ENCODE data around the gene LRRC26.

DNA sequence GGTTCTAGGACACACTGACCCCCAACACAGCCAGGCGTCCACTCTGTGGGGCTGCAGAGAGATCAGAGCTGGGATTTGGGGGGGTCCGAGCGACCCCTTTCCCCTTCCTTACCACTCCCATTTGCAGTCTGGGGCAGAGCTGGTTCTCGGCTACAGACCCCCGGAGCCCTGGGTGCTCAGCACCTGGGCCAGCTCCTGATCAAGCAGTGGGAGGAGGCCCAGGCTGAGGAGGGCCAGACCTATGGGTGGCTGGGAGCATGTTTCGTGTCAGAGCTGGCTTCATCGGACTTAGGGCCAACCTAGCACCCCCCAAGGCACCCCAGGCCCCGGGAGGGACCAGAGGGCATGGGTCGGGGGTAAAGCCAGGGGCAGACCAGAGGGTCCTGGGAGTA is 23.3 kb downstream of the LRRC26 start:
- TF ChIP-seq CBX5 (CRISPR knock-in tag; IDR thresholded peaks at IDR 0.05; ENCODE audit: borderline replicate concordance): no peak
- TF ChIP-seq, protein P1, sequence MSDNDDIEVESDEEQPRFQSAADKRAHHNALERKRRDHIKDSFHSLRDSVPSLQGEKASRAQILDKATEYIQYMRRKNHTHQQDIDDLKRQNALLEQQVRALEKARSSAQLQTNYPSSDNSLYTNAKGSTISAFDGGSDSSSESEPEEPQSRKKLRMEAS (IDR thresholded peaks at IDR 0.05): no peak
- TF ChIP-seq, protein P2, sequence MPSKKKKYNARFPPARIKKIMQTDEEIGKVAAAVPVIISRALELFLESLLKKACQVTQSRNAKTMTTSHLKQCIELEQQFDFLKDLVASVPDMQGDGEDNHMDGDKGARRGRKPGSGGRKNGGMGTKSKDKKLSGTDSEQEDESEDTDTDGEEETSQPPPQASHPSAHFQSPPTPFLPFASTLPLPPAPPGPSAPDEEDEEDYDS (CRISPR knock-in tag; IDR thresholded peaks at IDR 0.05): no peak
- TF ChIP-seq ZNF549 (CRISPR knock-in tag; IDR thresholded peaks at IDR 0.05): no peak
- no peak for TF ChIP-seq TP53 (CRISPR knock-in tag; conservative IDR thresholded peaks at IDR 0.05)
- no peak for TF ChIP-seq SMAD1 (CRISPR knock-in tag; IDR thresholded peaks at IDR 0.05; ENCODE audit: borderline replicate concordance, low read depth)

Measured in HepG2 (cell line).